Measurements from ENCODE around the gene ARSG.

The ARSG gene

GRCh38 chr17:68435361-68435760 is 144.1 kb downstream of the ARSG start:
- no peak overlapping the region for H3K4me3 ChIP-seq (ENCODE audit: low read depth, low read length)
- TF ChIP-seq, protein P1, sequence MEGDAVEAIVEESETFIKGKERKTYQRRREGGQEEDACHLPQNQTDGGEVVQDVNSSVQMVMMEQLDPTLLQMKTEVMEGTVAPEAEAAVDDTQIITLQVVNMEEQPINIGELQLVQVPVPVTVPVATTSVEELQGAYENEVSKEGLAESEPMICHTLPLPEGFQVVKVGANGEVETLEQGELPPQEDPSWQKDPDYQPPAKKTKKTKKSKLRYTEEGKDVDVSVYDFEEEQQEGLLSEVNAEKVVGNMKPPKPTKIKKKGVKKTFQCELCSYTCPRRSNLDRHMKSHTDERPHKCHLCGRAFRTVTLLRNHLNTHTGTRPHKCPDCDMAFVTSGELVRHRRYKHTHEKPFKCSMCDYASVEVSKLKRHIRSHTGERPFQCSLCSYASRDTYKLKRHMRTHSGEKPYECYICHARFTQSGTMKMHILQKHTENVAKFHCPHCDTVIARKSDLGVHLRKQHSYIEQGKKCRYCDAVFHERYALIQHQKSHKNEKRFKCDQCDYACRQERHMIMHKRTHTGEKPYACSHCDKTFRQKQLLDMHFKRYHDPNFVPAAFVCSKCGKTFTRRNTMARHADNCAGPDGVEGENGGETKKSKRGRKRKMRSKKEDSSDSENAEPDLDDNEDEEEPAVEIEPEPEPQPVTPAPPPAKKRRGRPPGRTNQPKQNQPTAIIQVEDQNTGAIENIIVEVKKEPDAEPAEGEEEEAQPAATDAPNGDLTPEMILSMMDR (IDR thresholded peaks at IDR 0.05; ENCODE audit: borderline replicate concordance, insufficient read depth, low read depth, low read length), result no peak

DNA sequence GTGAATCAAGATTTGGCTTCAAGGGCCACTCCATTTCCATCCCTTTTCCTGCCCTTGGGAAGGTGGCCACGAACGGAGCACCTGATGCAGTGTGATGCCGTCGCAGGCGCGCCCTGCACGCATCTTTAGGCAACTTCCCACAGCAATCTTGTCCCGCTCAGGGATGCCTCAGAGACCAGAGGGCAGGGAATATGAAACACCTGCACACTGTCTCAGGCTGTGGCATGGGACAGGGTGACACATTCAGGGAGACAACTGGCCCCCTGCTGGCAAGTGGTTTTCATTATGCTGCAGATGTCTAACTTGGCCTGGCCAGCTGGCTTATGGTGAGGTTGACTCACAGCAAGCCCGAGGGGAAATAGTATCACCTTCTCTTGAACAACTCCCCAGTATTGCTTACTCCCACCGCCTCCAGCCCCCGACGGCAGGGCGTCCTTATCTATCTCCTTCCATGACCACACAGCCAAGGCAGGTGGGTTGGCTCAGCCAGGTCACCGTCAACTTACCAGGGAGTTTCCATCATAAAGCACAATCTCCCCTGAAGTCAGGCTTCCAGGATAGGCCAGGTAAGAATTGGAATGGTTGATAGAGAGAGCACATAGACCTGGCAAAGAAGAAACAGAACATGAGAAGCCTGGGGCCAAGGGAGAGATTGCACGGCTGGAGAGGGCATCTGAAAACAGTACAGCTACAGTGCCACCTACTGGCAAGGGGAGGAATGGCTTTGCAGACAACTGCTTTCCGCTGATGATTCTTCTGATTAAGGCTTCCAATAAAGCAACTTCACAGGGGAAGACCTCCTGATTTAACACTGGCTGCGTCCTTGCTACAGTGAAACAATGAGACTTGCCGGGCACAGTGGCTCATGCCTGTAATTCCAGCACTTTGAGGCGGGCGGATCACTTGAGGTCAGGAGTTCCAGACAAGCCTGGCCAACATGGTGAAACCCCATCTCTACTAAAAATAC is 144.9 kb downstream of the ARSG start:
- no peak overlapping the region for H3K4me3 ChIP-seq (ENCODE audit: low read depth, low read length)
- TF ChIP-seq, protein P1 (IDR thresholded peaks at IDR 0.05; ENCODE audit: borderline replicate concordance, insufficient read depth, low read depth, low read length), result peak; percentile 94

DNA sequence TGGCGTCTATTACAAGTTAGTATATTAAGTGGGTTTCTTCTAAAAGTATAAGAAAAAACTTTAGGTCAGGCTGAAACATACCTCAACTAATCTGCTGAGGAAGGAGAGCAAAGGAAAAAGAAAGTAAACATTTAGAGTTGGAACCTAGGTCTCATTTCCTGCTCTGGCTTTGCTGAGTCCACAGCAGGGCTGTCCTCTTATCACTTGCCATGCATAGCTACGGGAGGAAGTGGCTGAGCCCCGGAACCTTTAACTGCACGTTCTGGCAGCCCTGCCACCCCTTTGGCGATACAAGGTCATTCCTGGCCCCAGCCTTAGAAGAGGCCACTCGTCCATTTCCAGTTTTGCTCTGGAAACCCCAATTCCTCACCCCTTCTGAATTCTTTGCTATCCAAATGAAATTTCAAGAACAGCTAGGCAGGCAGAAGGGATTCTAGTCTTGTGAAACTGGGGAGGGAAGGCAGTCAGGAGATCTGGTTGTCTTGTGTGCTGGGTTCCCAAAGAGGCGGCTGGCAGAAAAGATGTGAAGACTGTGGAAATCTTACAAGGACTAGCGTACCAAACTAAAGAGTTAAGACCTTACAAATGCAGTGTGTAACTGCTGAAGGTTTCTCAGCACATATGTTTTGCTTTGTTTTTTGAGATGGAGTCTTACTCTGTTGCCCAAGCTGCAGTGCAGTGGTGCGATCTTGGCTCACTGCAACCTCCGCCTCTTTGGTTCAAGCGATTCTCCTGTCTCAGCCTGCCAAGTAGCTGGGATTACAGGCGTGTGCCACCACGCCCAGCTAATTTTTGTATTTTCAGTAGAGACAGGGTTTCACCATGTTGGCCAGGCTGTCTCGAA is 146.9 kb downstream of the ARSG start:
- H3K4me3 ChIP-seq (ENCODE audit: low read depth, low read length), result no peak overlapping the region
- TF ChIP-seq, protein P1 (IDR thresholded peaks at IDR 0.05; ENCODE audit: borderline replicate concordance, insufficient read depth, low read depth, low read length), result no peak

DNA sequence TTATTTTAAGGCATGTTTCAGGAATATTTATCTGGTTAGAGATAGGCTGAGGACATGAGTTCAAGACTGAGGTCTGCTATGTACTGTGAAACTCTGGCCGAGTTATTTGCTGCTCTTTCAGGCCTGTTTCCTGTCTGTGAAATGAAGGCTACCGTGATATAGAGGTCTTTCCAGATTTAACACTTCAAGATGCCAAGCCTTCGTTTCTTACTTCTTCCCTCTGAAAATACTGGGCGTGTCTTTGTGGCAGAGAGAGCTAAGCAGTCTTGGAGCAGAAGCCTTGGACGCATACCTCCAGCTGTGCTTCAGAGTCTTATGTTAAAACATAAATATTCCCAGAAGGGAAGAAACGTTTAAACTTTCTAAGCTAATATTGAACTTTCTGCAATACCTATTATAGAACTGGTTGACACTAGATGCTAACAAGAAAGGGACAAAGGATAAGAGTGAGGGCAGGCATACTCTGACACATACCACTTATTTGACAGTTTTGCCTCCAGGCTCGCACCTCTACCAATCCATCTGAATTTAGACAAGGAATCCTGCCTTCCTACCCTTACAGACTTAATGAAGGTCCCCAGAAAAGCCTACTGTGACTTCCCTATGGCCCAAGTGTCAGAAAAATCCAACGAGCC is 148.5 kb downstream of the ARSG start:
- TF ChIP-seq, protein P1 (IDR thresholded peaks at IDR 0.05; ENCODE audit: borderline replicate concordance, insufficient read depth, low read depth, low read length), result no peak
- no peak overlapping the region for H3K4me3 ChIP-seq (ENCODE audit: low read depth, low read length)

- H3K4me3 ChIP-seq (ENCODE audit: low read depth, low read length), result no peak overlapping the region
- TF ChIP-seq, protein P1 (IDR thresholded peaks at IDR 0.05; ENCODE audit: borderline replicate concordance, insufficient read depth, low read depth, low read length), result no peak
Observed at GRCh38 chr17:68440526-68440925, 149.2 kb downstream of the ARSG start.

DNA sequence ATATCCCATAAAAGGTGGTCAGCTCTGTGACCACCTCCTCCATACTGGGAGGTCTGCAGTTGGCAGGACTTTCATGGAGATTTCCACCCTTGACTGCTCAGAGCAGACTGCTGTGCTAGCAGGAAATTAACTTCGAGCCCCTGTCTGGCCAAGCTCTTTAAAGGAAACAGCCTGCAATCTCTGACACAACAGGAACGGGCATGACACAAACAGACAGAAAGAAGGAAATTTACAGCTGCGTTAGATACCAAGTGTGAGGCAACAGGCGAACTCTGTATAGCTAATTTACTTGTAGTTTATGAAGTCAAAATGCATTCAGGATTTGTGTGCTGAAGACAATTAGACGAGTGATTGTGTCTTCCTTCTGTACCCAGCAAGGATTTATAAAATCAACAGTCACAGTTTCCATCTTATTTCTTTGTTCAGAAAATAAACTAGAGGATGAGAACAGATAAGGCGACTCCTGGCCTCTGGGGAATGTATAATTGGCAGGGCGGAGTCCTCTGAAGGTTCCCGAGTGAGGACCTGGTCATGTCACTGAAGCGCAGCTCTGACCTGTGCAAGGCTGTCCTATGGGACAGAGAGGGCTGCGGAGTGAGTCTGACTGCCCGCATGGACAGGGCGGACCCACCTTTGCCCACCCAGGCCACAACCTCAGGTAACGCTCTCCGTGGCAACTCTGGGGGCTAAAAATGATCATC is 149.9 kb downstream of the ARSG start:
- H3K4me3 ChIP-seq (ENCODE audit: low read depth, low read length), result no peak overlapping the region

More for the DNA sequence above, 149.9 kb downstream of the ARSG start:
- TF ChIP-seq, protein P1 (IDR thresholded peaks at IDR 0.05; ENCODE audit: borderline replicate concordance, insufficient read depth, low read depth, low read length), result no peak

All from GM12875 (cell line).